ENCODE results near the gene ASXL1.

GRCh38 chr20:32442630-32443373, 84.7 kb downstream of the ASXL1 start:
- TF ChIP-seq CTCF (IDR thresholded peaks at IDR 0.05) (no peak), POLR2AphosphoS5 (IDR thresholded peaks at IDR 0.05) (no peak), POLR2A (IDR thresholded peaks at IDR 0.05) (no peak), EP300 (IDR thresholded peaks at IDR 0.05) (no peak)

Measured in gastroesophageal sphincter (tissue), 3 donors.